GM19193 (cell line): ENCODE data around the gene TDP2.

Source experiments
- POLR2A ChIP-seq: IDR thresholded peaks from 4 replicates; pipeline ENCODE4 v1.6.1; 2011; ENCODE audit not compliant: insufficient read depth, insufficient read length; ENCODE audit errors: extremely low read depth

The TDP2 gene

DNA sequence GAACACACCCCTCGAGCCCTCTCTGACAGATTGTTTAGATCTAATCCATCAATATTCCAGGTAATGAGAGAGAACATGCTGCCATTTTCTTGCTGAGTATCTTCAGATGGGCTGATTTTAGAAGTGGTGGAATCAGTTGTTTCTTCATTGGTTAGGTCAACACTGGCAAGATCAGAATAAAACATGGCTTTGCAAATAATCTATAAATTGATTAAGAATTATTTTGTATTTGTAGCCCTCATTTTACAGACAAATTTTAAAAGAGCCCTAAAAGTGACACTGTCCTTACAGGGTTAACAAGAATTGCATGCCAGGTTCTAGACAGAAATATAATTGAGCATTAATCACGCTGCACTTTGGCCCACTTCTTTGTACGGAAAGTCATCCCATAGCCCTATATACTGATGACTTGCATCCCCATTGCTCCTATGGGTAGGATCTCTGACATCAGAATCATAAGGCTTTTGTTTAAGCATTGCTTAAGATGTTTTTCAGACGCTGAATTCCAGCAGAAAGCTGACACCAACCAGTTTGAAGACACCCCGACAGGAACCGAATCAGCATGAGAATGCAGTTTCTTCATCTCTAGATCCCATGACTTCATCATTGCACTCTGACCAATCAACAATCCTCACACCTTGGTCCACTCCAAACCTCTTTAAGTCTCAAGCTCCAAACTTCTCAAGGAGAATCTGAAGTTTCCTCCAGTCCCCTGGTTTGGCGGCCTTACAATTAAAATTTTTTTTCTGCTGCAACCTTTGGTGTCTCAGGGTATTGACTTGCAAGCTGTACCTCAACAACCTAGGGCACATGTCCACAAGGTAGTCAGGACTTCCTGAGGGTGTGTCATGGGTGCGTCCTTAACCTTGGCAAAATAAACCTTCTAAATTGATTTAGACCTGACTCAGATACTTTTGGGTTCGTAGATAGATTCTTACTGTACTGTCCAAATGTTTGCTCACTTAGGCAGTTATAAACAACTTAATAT is 7.8 kb downstream of the TDP2 start:
- no peak for TF ChIP-seq POLR2A

DNA sequence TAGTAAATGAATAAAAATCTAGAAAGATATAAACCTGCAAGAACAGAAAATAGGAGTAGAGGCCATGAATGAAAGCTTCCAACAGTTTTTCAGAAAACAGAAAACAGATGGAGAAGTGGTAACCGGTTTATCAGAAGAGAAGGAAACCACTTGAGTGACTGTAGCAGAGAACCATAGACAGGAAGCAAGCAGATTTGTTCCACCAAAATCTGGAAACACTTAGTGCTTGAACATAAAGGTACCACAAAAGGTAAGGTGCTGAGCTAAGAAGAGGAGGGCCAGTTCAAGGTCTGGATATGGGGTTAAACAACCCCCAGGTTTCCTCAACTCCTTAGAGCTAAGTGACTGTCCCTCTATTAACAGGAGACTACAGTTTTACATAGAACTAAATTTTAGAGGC is 11.5 kb downstream of the TDP2 start:
- no peak for TF ChIP-seq POLR2A

DNA sequence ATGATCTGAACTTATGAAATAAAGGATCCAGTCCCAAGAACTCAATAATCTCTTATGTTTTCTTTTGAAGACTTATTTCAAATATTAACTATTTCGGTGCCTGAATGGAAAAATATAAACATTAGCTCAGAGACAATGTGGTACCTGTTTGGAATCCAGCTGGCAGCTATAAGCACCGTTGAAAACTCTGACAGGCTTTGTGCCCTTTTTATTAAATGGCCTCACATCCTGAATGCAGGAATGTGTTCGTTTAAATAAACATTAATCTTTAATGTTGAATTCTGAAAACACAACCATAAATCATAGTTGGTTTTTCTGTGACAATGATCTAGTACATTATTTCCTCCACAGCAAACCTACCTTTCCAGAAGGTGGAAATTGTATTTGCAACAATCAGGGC is 16.3 kb downstream of the TDP2 start:
- no peak for TF ChIP-seq POLR2A

GRCh38 chr6:24649691-24650090 is 17.0 kb downstream of the TDP2 start:
- TF ChIP-seq POLR2A, result no peak

- TF ChIP-seq POLR2A, result no peak
Observed at GRCh38 chr6:24648276-24648675, 18.4 kb downstream of the TDP2 start.

DNA sequence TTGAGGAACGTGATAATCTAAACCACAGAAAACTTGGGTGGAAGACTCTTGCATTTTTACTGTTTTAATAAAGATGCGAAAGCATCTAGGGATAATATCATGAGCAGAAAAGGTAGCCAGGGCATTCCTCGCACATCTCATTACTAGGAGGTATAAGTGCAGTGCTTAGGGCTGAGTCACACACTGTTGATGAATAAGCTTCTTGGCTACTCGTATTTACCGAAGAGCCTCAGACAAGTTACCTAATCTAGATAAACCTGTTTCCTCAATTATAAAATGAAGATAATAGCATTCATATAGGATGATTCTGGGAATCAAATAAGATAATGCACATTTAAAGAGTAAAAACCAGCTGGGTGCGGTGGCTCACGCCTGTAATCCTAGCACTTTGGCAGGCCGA is 19.9 kb downstream of the TDP2 start:
- no peak for TF ChIP-seq POLR2A

DNA sequence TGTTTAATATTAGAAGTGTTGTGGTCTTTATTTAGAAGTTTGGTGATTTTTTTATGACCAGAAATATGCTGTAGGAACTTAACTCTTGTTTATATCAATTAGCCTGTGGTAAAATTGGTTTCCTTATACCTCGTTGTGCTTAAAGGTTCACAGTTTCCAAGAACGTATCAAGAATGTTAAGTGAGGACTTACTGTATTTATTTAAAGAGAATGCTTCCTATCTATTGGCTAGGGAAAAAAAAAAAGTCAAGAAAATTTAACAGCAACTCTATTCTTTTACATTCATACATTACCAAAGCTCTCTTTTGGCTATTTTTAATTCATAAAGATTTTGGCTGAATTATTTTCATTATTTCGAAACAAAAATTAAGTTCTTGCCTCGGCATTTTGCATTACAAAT is 22.3 kb downstream of the TDP2 start:
- no peak for TF ChIP-seq POLR2A

DNA sequence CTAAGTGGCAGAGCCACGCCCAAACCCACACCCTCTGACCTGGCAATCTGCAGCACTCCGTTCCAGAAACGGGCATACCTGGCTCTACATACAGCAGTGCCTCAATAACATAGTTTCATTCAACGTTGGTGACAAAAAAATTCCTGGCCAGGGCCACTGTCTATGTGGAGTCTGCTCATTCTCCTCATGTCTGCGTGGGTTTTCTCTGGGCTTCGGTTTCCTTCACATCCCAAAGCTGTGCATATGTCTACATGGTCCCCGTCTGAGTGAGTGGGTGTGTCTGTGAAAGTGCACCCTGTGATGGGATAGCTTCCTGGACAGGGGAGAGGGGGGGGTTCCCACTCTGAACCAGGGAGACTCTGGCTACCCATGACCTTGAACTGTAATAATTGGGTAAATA is 22.8 kb downstream of the TDP2 start:
- TF ChIP-seq POLR2A, result no peak

DNA sequence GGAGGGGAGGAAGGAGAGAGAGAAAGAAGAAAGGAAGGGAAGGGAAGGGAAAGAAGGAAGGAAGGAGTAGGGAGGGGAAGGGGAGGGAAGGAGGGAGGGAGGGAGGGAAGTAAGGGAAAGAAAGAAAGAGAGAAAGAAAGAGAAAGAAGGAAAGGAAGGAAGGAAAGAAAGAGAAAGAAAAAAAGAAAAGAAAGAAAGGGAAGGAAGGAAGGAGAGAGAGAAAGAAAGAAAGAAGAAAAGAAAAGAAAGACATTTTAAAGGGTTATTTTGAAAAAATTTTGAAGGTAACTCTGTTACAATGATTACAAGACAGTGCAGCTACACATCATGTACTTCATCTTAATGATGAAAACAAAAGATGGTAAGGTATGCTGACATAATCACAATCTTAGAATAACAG is 24.6 kb downstream of the TDP2 start:
- TF ChIP-seq POLR2A, result no peak

DNA sequence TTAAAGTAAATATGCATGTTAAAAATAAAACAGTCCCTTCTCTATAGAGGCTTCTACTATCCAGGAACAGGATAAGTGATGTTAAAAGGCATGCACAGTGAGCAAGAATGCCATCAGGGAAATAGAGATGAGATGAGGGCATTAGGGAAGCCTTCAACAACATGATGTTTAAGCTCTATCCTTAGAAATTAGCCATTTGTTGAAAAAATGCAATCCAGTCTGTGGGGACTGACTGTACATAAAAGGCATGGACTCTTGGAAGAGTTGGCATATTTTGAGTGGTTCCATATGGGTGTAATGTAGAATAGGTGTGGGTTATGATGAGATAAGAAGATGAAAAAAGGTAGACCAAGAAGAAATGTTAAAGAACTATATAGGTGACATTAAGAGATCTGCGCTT is 26.5 kb downstream of the TDP2 start:
- no peak for TF ChIP-seq POLR2A

DNA sequence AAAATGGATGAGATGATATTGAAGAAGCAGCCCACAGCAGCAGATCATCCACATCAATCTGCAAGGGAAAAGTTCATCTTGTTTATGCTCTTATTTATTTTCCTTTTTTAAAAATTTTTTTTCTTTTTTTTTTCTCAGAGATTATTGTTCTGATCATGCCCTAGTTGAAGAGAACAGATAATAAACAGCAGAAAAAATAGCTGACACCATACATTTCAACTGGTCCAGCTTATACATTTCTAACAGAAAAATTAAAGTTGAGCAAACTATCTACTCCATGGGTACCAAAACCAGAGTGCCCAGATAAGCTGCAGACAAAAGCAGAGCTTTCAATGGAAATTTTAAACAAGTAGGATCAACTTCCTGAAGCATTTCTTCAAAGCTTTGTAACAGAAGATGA is 30.0 kb downstream of the TDP2 start:
- no peak for TF ChIP-seq POLR2A

GRCh38 chr6:24632573-24632972 is 34.1 kb downstream of the TDP2 start:
- TF ChIP-seq POLR2A, result no peak

DNA sequence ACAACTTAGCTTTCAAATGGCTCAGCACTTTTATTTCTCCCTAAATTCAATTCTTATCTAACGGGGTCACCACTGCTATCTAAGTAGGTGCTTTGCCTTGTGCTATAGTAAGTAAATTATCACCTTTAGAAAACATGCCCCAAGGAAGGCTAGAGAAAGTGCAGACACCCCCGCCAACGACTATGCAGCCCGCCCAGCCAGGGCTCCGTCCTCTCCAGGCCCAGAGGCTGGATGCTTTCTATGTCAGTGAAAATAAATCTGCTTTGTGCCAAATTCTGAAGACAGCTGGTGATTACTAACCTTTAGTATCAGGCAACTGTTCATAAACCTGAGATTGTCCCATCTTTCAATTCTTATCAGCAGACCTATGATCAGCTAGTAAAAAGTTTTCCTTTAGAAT is 35.0 kb downstream of the TDP2 start:
- TF ChIP-seq POLR2A, result no peak

GRCh38 chr6:24630856-24631505 is 35.7 kb downstream of the TDP2 start:
- TF ChIP-seq POLR2A, result no peak

- no peak for TF ChIP-seq POLR2A
Observed at GRCh38 chr6:24621626-24622289, 44.9 kb downstream of the TDP2 start.
